Measurements from ENCODE around the gene FLAD1. TPM values are rescaled to one million over a fixed set of nuclear protein-coding genes. Genes with fewer than 3 reads are reported as not detected.

Gene FLAD1
- total and polyA plus RNA-seq, 2 of the 8 experiments (the other 6 are each of a cell fraction or from before 2014, with no cell fraction given), result 104 to 143 TPM

DNA sequence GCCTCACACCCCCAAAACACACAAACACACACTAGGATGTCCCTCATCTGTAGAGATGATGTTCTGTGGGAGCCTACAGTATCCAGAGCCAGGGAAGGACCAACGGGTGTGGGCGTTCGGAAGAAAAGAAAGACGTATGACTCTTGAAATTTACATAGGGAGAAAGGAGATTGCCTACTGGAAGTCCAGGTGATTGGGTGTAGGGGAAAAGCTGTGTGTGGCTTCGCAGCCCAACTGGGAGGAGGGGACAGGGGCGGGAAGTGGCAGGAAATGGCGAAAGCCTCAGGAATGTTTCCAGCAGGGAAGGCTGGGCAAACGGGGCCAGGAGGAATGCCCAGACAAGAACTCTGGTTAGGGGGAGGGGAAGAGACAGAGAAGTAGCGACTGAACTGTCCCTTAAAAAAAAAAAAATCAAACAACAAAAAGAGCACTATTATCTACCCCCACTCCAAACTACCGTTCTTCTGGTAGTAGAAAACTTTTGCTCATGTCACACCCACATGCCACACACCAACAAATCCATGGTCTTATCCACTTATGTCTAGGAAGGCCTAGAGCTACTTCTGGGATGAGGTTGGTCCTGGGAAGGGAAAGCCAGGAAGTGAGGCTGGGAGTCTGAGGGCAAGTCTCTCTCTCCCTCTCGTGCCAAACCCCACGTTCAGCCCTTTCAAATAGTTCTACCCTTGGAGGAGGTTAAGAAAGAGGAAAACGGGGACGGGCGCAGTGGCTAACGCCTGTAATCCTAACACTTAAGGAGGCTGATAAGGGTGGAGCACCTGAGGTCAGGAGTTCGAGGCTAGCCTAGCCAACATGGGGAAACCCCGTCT lies 10.4 kb upstream of the FLAD1 start (continued):
- TF ChIP-seq, protein P1, sequence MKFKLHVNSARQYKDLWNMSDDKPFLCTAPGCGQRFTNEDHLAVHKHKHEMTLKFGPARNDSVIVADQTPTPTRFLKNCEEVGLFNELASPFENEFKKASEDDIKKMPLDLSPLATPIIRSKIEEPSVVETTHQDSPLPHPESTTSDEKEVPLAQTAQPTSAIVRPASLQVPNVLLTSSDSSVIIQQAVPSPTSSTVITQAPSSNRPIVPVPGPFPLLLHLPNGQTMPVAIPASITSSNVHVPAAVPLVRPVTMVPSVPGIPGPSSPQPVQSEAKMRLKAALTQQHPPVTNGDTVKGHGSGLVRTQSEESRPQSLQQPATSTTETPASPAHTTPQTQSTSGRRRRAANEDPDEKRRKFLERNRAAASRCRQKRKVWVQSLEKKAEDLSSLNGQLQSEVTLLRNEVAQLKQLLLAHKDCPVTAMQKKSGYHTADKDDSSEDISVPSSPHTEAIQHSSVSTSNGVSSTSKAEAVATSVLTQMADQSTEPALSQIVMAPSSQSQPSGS (IDR thresholded peaks at IDR 0.05; ENCODE audit: low read length), result 0 out of 2 replicates have a peak, but pooled peaks have one; percentile 50
- TF ChIP-seq JUND (IDR thresholded peaks at IDR 0.05; ENCODE audit: low read length) (no peak), JUN (IDR thresholded peaks at IDR 0.05; ENCODE audit: low read depth, low read length) (no peak), NANOG (IDR thresholded peaks at IDR 0.05; ENCODE audit: insufficient read depth, low read depth, low read length, poor library complexity, severe bottlenecking) (no peak), TBP (IDR thresholded peaks at IDR 0.05; ENCODE audit: low read depth, low read length) (peak; percentile 65), EZH2 (IDR thresholded peaks at IDR 0.05; ENCODE audit: low read depth, low read length, severe bottlenecking) (no peak), CHD1 (IDR thresholded peaks at IDR 0.05; ENCODE audit: low read depth, low read length) (no peak; the same call in 1 of the 2 replicates), POU5F1 (IDR thresholded peaks at IDR 0.05; ENCODE audit: low read depth, low read length) (no peak), KDM4A (IDR thresholded peaks at IDR 0.05; ENCODE audit: low read depth, low read length, severe bottlenecking) (peak; percentile 0), ZNF274 (IDR thresholded peaks at IDR 0.05; ENCODE audit: borderline replicate concordance, extremely low read depth, low read length) (no peak), POLR2AphosphoS5 (IDR thresholded peaks at IDR 0.05; ENCODE audit: low read depth, low read length) (peak; percentile 84), CBX8 (IDR thresholded peaks at IDR 0.05; ENCODE audit: borderline replicate concordance, low read depth, low read length) (no peak), SIX5 (IDR thresholded peaks at IDR 0.05; ENCODE audit: low read depth, low read length) (no peak), HDAC2 (IDR thresholded peaks at IDR 0.05; ENCODE audit: borderline replicate concordance in 1 of 2, low read depth in 2 of 2, low read length in 2 of 2) (0 out of 4 replicates have a peak, but pooled peaks of 1 of the 2 experiments have one; percentile 8), EGR1 (IDR thresholded peaks at IDR 0.05; ENCODE audit: borderline replicate concordance, low read depth, low read length) (peak; percentile 71; the same call in 1 of the 2 replicates), SAP30 (IDR thresholded peaks at IDR 0.05; ENCODE audit: insufficient read depth, insufficient replicate concordance, low read length) (peak; percentile 38), RXRA (IDR thresholded peaks at IDR 0.05; ENCODE audit: insufficient read depth, low read depth, low read length) (no peak), TAF1 (IDR thresholded peaks at IDR 0.05; ENCODE audit: low read depth, low read length) (peak; percentile 65; the same call in 1 of the 2 replicates)
- TF ChIP-seq, protein P2, sequence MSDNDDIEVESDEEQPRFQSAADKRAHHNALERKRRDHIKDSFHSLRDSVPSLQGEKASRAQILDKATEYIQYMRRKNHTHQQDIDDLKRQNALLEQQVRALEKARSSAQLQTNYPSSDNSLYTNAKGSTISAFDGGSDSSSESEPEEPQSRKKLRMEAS (IDR thresholded peaks at IDR 0.05), result peak; percentile 30; the same call in 1 of the 2 replicates
- TF ChIP-seq, protein P3, sequence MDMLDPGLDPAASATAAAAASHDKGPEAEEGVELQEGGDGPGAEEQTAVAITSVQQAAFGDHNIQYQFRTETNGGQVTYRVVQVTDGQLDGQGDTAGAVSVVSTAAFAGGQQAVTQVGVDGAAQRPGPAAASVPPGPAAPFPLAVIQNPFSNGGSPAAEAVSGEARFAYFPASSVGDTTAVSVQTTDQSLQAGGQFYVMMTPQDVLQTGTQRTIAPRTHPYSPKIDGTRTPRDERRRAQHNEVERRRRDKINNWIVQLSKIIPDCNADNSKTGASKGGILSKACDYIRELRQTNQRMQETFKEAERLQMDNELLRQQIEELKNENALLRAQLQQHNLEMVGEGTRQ (IDR thresholded peaks at IDR 0.05; ENCODE audit: low read length), result no peak

Data from H1 (cell line).